OCI-LY1 (cell line): ENCODE measurements around the gene BHLHA15.

Experiments
- CTCF ChIP-seq: fragments of 200-600 bp; sonication (generic), shearing (Covaris generic); IDR thresholded peaks from 2 replicates; pipeline ENCODE4 v1.5.1; 2017; ENCODE audit warnings: mild to moderate bottlenecking, antibody characterized with exemption, low read length, moderate library complexity, mixed read lengths
- EZH2 ChIP-seq: fragments of 200-600 bp; sonication (generic), shearing (Covaris generic); IDR thresholded peaks from 2 replicates; pipeline ENCODE4 v1.8.0; 2017; ENCODE audit warnings: borderline replicate concordance, mixed run types, mild to moderate bottlenecking, antibody characterized with exemption, low read length, moderate library complexity, mixed read lengths

- TF ChIP-seq CTCF: no peak
- no peak for TF ChIP-seq EZH2
Observed at GRCh38 chr7:98223898-98224700, 12.9 kb downstream of the BHLHA15 start.
